Adrenal gland (tissue), 12 donors: ENCODE measurements around the gene ACD. TPM values are rescaled to one million over a fixed set of nuclear protein-coding genes. Genes with fewer than 3 reads are reported as not detected.

Experiments used
- DNase-seq, 7 donors: peaks; one replicate each; pipeline ENCODE4 v3.0.0-alpha.2; 2019 to 2020
- H3K27ac ChIP-seq, 5 donors: fragments of 200-600 bp; sonication (generic) in 4 of 5; 1 replicate in 3 of 5; 2 replicates in 2 of 5; pipeline versions ENCODE4 v1.5.1 to v1.8.0; 2016 to 2020; ENCODE audit warnings: mild to moderate bottlenecking in 1 of 5
- H3K27me3 ChIP-seq: fragments of 200-600 bp; 2 replicates; pipeline ENCODE4 v1.8.0; 2021
- H3K36me3 ChIP-seq, 2 donors: fragments of 200-600 bp; replicated peaks in 1 of 2; 1 replicate in 1 of 2; 2 replicates in 1 of 2; pipeline versions ENCODE4 v1.5.1 to v1.8.0; 2018 to 2022
- H3K4me1 ChIP-seq, 2 donors: fragments of 200-600 bp; replicated peaks in 1 of 2; 1 replicate in 1 of 2; 2 replicates in 1 of 2; pipeline versions ENCODE4 v1.5.1 to v1.8.0; 2018 to 2021
- H3K4me3 ChIP-seq, 4 donors: fragments of 200-600 bp; sonication (generic) in 3 of 4; one replicate each; pipeline ENCODE4 v1.5.1; 2016 to 2018
- H3K9me3 ChIP-seq, 3 donors: fragments of 200-600 bp; sonication (generic) in 1 of 3; replicated peaks in 1 of 3; 1 replicate in 2 of 3; 2 replicates in 1 of 3; pipeline versions ENCODE4 v1.5.1 to v1.8.0; 2016 to 2021
- POLR2A ChIP-seq, 2 donors: fragments of 450-650 bp; IDR thresholded peaks; one replicate each; pipeline ENCODE4 v1.6.1; 2017; ENCODE audit warnings: antibody characterized with exemption in 2 of 2, mild to moderate bottlenecking in 2 of 2, moderate library complexity in 1 of 2
- WGBS, 4 donors: extraction: QIAGEN DNeasy Blood & Tissue Kit in 2 of 4; methylation state at CpG; one replicate each; pipeline versions ENCODE4 v1.1.5 to v1.1.7; 2013 to 2017; 5-methylcytosine and 5-hydroxymethylcytosine counted together
- intact Hi-C, 2 donors: fragments of 100-400 bp; cut with DNase I; formaldehyde crosslinking; loops; one replicate each; pipeline versions ENCODE4 v1.14.1 to v1.15.0; 2022 to 2023
- polyA plus RNA-seq, 3 donors: library from polyadenylated mRNA; stranded (reverse); fragments of 200-250 nt in 2 of 3; fragments of 350-450 nt in 1 of 3; fragmentation: Illumina TruSeq in 1 of 3; extraction: RNeasy Lipid Tissue Mini Kit (QIAGEN cat#74804) in 1 of 3; gene quantifications; one replicate each; pipeline ENCODE4 v1.2.3, GENCODE V29; 2013 to 2014
- total RNA-seq, 9 donors: library from RNA; depleted of rRNA in 4 of 9; stranded (reverse); fragments of >200 nt in 4 of 9; fragments of 120-200 nt in 1 of 9; fragmentation: NEBNext Ultra II Directional in 1 of 9; extraction: Animal tissue kit (Norgen Biotek cat#: 25700) in 1 of 9; gene quantifications; one replicate each; pipeline versions ENCODE4 v1.1.0 to v1.2.4, GENCODE V29; 2013 to 2023
- TF ChIP-seq, protein P1 (sequence below), 6 experiments: fragments of 450-650 bp in 4 of 6; fragments of 200-600 bp in 2 of 6; sonication (generic) in 1 of 6; IDR thresholded peaks; 1 replicate in 5 of 6; 2 replicates in 1 of 6; pipeline versions ENCODE4 v1.5.1 to v1.8.0; 2016 to 2021; ENCODE audit warnings: antibody characterized with exemption in 6 of 6, mild to moderate bottlenecking in 2 of 6, moderate library complexity in 1 of 6
- donor health status: healthy with polysubstance abuse.
- donor health status: Bipolar disorder and iron deficiency.
- donor health status: DM: yes; HTN: yes; CAD: no.
- donor health status: DM: no; HTN: no; CAD: no.
- donor health status: DM: no; HTN: no; CAD: no.
- donor health status: DM: yes; HTN: yes; CAD: no.

The ACD gene
- total and polyA plus RNA-seq, 12 donors: 7.3 to 47.0 (median 20.7) TPM

DNA sequence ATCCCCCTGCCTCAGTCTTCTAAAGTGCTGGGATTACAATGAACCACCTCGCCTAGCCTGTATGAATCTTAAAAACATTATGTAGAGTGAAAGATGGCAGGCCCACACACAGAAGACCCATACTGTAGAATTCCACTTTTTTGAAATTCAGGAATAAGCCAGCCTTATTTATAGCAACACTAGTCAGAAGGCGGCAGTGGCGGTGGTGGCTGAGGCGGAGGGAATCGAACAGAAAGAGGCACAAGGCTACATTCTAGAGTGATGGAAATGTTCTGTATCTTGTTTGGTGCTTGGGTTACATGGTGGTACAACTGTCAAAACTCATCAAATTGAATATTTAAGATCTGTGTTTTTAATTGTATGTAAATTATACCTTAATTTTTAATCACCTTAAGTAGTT, 47.7 kb upstream of the ACD start:
- TF ChIP-seq, protein P1, sequence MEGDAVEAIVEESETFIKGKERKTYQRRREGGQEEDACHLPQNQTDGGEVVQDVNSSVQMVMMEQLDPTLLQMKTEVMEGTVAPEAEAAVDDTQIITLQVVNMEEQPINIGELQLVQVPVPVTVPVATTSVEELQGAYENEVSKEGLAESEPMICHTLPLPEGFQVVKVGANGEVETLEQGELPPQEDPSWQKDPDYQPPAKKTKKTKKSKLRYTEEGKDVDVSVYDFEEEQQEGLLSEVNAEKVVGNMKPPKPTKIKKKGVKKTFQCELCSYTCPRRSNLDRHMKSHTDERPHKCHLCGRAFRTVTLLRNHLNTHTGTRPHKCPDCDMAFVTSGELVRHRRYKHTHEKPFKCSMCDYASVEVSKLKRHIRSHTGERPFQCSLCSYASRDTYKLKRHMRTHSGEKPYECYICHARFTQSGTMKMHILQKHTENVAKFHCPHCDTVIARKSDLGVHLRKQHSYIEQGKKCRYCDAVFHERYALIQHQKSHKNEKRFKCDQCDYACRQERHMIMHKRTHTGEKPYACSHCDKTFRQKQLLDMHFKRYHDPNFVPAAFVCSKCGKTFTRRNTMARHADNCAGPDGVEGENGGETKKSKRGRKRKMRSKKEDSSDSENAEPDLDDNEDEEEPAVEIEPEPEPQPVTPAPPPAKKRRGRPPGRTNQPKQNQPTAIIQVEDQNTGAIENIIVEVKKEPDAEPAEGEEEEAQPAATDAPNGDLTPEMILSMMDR (IDR thresholded peaks at IDR 0.05): no peak
- TF ChIP-seq POLR2A (IDR thresholded peaks at IDR 0.05): no peak
- Histone ChIP-seq H3K4me3 (no peak overlapping the region), H3K4me1 (peaks cover 10 to 16% of the 10 kb centered on the region in 2 donors), H3K27ac (no peak overlapping the region), H3K27me3 (no peaks in the 10 kb centered on the region), H3K9me3 (no peaks in the 10 kb centered on the region), H3K36me3 (no peaks in the 10 kb centered on the region)
- intact Hi-C loops: no loop called here
- WGBS, 4 donors: 97 to 98% (median 98%) methylated on average over 5 of the region's 5 CpGs
- no peak for DNase-seq

DNA sequence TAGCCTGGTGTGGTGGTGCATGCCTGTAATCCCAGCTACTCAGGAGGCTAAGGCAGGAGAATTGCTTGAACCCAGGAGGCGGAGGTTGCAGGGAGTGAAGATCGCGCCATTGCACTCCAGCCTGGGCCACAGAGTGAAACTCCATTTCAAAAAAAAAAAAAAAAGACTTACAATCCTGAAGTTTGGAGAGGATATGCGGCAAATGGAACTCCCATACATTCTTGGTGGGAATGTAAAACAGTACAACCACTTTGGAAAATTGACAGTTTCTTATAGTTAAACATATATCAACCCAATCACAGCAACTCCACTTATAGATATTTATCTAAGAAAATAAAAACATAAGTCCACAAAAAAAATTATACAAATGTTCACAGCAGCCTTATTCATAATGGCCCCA, 47.1 kb upstream of the ACD start:
- Histone ChIP-seq H3K27ac (no peak overlapping the region), H3K4me3 (no peak overlapping the region), H3K4me1 (peaks cover 10 to 16% of the 10 kb centered on the region in 2 donors), H3K27me3 (no peaks in the 10 kb centered on the region), H3K9me3 (no peaks in the 10 kb centered on the region), H3K36me3 (no peaks in the 10 kb centered on the region)
- intact Hi-C loops: no loop called here
- TF ChIP-seq POLR2A (IDR thresholded peaks at IDR 0.05): no peak
- TF ChIP-seq, protein P1 (IDR thresholded peaks at IDR 0.05): no peak
- WGBS, 4 donors: 93 to 98% (median 97%) methylated on average over 4 of the region's 4 CpGs
- DNase-seq: no peak

DNA sequence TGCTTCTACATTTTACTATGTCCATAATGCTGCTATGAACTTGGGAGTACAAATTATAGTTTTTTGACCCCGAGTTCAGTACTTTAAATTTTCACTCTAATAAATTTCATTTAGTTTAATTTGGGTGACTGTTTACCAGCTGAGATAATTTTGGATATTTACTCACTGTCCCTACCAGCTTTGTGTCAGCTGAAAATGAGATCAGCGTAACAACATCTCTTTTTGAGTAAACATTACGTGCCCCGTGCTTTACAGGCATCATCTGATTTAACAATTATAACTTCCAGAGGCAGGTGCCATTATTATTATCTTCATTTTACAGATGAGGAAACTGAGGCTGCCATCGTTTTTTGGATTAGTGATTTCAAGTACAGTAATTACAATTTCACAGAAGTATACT, 44.0 kb upstream of the ACD start:
- WGBS, 4 donors: 90 to 94% (median 92%) methylated on average over 5 of the region's 5 CpGs

DNA sequence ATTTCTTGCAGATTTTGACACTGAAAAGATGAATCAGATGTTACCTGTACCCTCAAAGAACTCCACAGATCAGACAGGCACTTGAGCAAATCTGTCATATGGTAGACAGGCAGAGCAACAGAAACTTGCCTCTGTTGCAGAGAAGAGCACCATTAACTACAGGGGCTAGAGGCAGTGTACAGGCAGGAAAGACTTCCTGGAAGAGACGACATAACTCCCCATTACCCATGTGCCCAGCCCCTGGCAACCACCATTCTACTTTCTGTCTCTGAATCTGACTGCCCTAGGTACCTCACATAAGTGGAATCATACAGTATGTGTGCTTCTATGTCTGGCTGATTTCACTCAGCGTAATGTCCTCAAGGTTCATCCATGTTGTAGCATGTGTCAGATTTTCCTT, 43.6 kb upstream of the ACD start:
- WGBS, 4 donors: 72 to 81% (median 78%) methylated on average over 2 of the region's 2 CpGs
- no peaks in the 10 kb centered on the region for H3K36me3 ChIP-seq
- peaks cover 3 to 8% of the 10 kb centered on the region in 2 donors for H3K4me1 ChIP-seq
- H3K9me3 ChIP-seq: no peaks in the 10 kb centered on the region
- DNase-seq: no peak
- H3K27me3 ChIP-seq: no peaks in the 10 kb centered on the region
- H3K4me3 ChIP-seq: no peak overlapping the region
- H3K27ac ChIP-seq: peak overlapping the region in 1 of 5 donors; percentile 2
- intact Hi-C loops: no loop called here
- no peak for TF ChIP-seq POLR2A (IDR thresholded peaks at IDR 0.05)
- TF ChIP-seq, protein P1 (IDR thresholded peaks at IDR 0.05): no peak

More for the DNA sequence above, 44.0 kb upstream of the ACD start:
- H3K27ac ChIP-seq: no peak overlapping the region
- no peaks in the 10 kb centered on the region for H3K36me3 ChIP-seq
- intact Hi-C loops: no loop called here
- no peak for DNase-seq
- no peaks in the 10 kb centered on the region for H3K9me3 ChIP-seq
- no peaks in the 10 kb centered on the region for H3K27me3 ChIP-seq
- peaks cover 6 to 13% of the 10 kb centered on the region in 2 donors for H3K4me1 ChIP-seq
- H3K4me3 ChIP-seq: no peak overlapping the region
- TF ChIP-seq, protein P1 (IDR thresholded peaks at IDR 0.05): no peak
- no peak for TF ChIP-seq POLR2A (IDR thresholded peaks at IDR 0.05)
